Upper lobe of right lung (tissue), 1 donor: ENCODE data around the gene SWT1. TPM values are rescaled to one million over a fixed set of nuclear protein-coding genes. Genes with fewer than 3 reads are reported as not detected.
A peak's percentile ranks its signal among the peaks of the same experiment; 100 is the strongest.
"Not testable (repeated sequence)": the region's sequence is repeated elsewhere in the genome, so short reads cannot be mapped to it uniquely, and the experiment has no call there.

ENCODE experiments used
- ATAC-seq: fragments of 200-7000 bp; cut with Tn5 transposase; one replicate; pipeline ENCODE4 v1.9.1; 2020; ENCODE audit warnings: mild to moderate bottlenecking, moderate library complexity
- DNase-seq: peaks from one replicate; pipeline ENCODE4 v3.0.0-alpha.2; 2020
- H3K27ac ChIP-seq: fragments of 200-600 bp; one replicate; pipeline ENCODE4 v1.8.0; 2022
- H3K27me3 ChIP-seq: fragments of 200-600 bp; one replicate; pipeline ENCODE4 v1.8.0; 2022; ENCODE audit warnings: mild to moderate bottlenecking
- H3K36me3 ChIP-seq: fragments of 200-600 bp; one replicate; pipeline ENCODE4 v1.8.0; 2022
- H3K4me1 ChIP-seq: fragments of 200-600 bp; one replicate; pipeline ENCODE4 v1.8.0; 2022
- H3K4me3 ChIP-seq: fragments of 200-600 bp; one replicate; pipeline ENCODE4 v1.8.0; 2022; ENCODE audit warnings: mild to moderate bottlenecking
- H3K9me3 ChIP-seq: fragments of 200-600 bp; one replicate; pipeline ENCODE4 v1.8.0; 2022
- intact Hi-C: fragments of 100-400 bp; cut with DNase I; formaldehyde crosslinking; loops from one replicate; pipeline ENCODE4 v1.11.0; 2022
- total RNA-seq: library from RNA; stranded (reverse); fragmentation: NEBNext Ultra II Directional; extraction: Animal tissue kit (Norgen Biotek cat#: 25700); gene quantifications from one replicate; pipeline ENCODE4 v1.2.1, GENCODE V29; 2021
- TF ChIP-seq, protein P1 (sequence below): fragments of 200-600 bp; IDR thresholded peaks from one replicate; pipeline ENCODE4 v1.8.0; 2022; ENCODE audit warnings: antibody characterized with exemption
- donor health status: DM: no; HTN: yes; CAD: no; lungs with severe emphysema.

Gene SWT1
- total RNA-seq, 1 donor from 2014 or later = 7.2 TPM

DNA sequence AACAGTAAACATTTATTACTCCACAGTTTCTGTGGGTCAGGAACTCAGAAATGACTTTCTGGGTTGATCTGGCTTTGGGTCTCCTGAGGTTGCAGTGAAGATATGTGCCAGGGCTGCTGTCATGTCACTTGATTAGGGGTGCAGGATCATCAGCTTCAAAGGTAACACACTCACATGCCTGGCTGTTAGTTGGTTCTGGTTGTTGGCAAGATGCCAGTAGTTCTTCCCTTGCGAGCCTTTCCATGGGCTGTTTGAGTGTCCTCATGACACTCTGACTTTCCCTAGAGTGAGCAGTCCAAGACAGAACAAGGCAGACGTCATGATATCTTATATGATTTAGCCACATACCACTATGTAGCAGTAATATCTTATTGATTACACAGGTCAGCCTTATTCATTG, 1.8 kb downstream of the SWT1 start:
- no peaks in the 10 kb centered on the region for H3K9me3 ChIP-seq
- H3K27ac ChIP-seq = no peak overlapping the region
- DNase-seq = no peak
- no peak overlapping the region for H3K4me3 ChIP-seq
- TF ChIP-seq, protein P1, sequence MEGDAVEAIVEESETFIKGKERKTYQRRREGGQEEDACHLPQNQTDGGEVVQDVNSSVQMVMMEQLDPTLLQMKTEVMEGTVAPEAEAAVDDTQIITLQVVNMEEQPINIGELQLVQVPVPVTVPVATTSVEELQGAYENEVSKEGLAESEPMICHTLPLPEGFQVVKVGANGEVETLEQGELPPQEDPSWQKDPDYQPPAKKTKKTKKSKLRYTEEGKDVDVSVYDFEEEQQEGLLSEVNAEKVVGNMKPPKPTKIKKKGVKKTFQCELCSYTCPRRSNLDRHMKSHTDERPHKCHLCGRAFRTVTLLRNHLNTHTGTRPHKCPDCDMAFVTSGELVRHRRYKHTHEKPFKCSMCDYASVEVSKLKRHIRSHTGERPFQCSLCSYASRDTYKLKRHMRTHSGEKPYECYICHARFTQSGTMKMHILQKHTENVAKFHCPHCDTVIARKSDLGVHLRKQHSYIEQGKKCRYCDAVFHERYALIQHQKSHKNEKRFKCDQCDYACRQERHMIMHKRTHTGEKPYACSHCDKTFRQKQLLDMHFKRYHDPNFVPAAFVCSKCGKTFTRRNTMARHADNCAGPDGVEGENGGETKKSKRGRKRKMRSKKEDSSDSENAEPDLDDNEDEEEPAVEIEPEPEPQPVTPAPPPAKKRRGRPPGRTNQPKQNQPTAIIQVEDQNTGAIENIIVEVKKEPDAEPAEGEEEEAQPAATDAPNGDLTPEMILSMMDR = no peak
- no peaks in the 10 kb centered on the region for H3K27me3 ChIP-seq
- no peak for ATAC-seq
- intact Hi-C loops = no loop called here
- H3K4me1 ChIP-seq = peaks cover 18% of the 10 kb centered on the region
- H3K36me3 ChIP-seq = peaks cover 8% of the 10 kb centered on the region

DNA sequence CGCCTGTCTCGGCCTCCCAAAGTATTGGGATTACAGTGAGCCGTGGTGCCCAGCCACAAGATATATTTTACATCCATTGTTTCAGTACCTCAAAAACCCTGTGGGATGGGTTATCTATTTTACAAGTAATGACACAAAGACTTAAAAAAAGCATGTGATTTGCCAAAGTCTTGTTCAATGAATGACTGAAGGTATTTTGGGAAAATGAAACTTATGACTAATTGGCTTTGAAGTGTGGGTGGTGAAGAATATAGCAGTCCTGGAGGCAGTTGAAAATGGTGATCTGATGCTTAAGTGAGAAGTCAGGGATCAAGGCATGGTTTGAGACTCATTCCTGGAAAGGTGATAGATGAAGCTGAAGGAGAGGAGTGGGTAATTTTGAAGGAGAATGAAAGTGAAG, 3.0 kb downstream of the SWT1 start:
- ATAC-seq = no peak
- no peaks in the 10 kb centered on the region for H3K27me3 ChIP-seq
- intact Hi-C loops = no loop called here

DNA sequence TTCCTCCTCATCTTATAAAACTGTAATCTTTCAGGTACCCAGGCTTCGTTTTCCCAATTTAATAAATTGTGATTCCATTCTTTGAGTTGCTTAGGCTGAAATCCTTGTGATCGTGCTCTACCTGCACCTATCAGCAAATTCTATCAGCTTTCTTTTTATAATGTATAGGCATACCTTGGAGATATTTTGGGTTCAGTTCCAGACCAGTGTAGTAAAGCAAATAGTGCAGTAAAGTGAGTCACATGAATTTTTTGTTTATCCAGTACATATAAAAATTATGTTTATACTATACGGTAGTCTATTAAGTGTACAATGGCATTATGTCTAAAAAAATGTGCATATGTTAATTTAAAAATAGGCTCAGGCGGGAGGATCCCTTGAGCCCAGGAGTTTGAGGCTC, 5.5 kb downstream of the SWT1 start:
- Histone ChIP-seq H3K4me1 (no peaks in the 10 kb centered on the region), H3K27me3 (no peaks in the 10 kb centered on the region), H3K9me3 (no peaks in the 10 kb centered on the region), H3K27ac (no peak overlapping the region), H3K4me3 (no peak overlapping the region), H3K36me3 (peaks cover 34% of the 10 kb centered on the region)
- no peak for ATAC-seq
- DNase-seq = no peak
- intact Hi-C loops = no loop called here
- TF ChIP-seq, protein P1 = no peak

More for the DNA sequence above, 3.0 kb downstream of the SWT1 start:
- no peak for DNase-seq
- Histone ChIP-seq H3K27ac (no peak overlapping the region), H3K4me1 (peaks cover 9% of the 10 kb centered on the region), H3K36me3 (peaks cover 19% of the 10 kb centered on the region), H3K4me3 (no peak overlapping the region), H3K9me3 (no peaks in the 10 kb centered on the region)
- TF ChIP-seq, protein P1 = no peak

DNA sequence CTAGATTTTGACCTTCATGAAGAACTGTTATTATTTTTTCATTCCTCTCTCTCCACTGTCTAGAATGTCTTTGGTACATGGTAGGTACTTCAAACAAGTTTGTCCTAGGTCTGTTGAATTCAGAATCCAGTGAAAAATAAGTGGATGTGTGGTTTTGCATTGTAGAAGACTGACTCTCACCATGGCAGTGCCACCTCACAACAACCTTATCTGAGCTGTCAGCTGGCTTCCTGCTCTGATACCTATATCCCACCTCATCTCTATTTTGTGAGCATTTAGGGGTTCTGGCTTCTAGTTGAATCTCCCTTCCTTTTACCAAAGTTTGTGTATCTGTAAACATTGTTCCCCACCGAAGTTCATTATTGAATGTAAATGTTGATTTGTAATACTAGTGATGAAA, 9.1 kb downstream of the SWT1 start:
- H3K4me1 ChIP-seq = no peaks in the 10 kb centered on the region
- H3K27me3 ChIP-seq = no peaks in the 10 kb centered on the region
- no peaks in the 10 kb centered on the region for H3K9me3 ChIP-seq
- peaks cover 48% of the 10 kb centered on the region for H3K36me3 ChIP-seq
- H3K27ac ChIP-seq = no peak overlapping the region
- TF ChIP-seq, protein P1 = no peak
- ATAC-seq = no peak
- H3K4me3 ChIP-seq = no peak overlapping the region
- intact Hi-C loops = no loop called here
- no peak for DNase-seq

DNA sequence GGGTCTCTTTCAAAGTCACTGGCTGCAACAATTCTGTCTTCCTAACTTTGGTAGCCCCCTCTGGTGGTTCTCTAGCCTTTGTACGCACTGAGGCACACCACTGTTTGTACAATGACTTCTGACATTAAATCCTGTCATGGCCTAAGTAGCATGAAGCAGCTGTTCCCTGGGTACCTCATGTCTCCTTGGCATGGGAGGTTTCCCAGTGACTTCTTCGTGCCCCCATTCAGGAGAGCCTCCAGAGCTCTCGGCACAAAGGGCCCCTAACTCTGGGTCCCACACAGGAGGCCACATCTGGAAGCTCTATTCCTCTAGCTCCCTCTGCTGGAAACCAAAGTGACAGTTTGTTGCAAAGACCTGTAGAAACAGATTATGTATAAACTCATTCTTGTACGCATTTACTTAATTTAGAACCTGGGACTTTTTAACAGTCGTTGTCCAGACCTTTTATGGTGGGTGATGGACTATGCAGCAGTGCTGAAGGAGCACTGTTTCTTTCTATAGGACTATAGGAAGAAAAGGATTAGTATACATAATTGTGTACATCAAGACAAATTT, 13.4 kb downstream of the SWT1 start:
- DNase-seq (no peak), ATAC-seq (peak; percentile 76)
- Histone ChIP-seq H3K36me3 (peaks cover 33% of the 10 kb centered on the region), H3K4me1 (no peaks in the 10 kb centered on the region), H3K9me3 (no peaks in the 10 kb centered on the region), H3K27me3 (no peaks in the 10 kb centered on the region), H3K27ac (no peak overlapping the region), H3K4me3 (no peak overlapping the region)
- intact Hi-C loops = no loop called here
- TF ChIP-seq, protein P1 = peak; percentile 63

DNA sequence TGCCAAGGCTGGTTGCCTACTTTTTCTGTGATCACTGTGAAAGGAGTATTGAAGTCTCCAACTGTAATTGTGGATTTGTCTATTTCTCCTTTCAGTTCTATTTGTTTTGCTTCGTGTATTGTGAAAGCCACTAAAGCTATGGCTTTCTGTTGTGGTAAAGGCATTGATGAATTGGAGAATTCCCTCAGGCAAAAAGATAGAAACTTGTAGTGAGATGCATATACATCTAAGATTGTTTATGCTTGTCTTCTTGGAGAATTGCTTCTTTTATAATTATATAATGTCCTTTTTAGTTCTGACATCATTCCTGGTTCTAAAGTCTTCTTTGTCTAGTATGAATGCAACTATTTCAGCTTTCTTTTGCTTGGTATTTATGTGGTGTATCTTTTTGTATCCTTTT, 36.8 kb downstream of the SWT1 start:
- TF ChIP-seq, protein P1 = no peak
- Histone ChIP-seq H3K4me1 (no peaks in the 10 kb centered on the region), H3K9me3 (no peaks in the 10 kb centered on the region), H3K36me3 (peaks cover 8% of the 10 kb centered on the region), H3K27me3 (no peaks in the 10 kb centered on the region), H3K27ac (no peak overlapping the region), H3K4me3 (no peak overlapping the region)
- intact Hi-C loops = no loop called here
- ATAC-seq (no peak), DNase-seq (no peak)

DNA sequence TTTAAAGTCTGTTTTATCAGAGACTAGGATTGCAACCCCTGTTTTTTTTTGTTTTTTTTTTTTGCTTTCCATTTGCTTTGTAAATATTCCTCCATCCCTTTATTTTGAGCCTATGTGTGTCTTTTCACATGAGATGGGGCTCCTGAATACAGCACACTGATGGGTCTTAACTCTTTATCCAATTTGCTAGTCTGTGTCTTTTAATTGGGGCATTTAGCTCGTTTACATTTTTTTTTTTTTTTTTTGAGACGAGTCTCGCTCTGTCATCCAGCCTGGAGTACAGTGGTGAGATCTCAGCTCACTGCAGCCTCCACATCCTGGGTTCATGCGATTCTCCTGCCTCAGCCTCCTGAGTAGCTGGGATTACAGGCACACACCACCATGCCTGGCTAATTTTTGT, 41.7 kb downstream of the SWT1 start:
- H3K27ac ChIP-seq, H3K4me3 ChIP-seq, H3K27me3 ChIP-seq, DNase-seq, ATAC-seq, intact Hi-C loops, H3K4me1 ChIP-seq, H3K9me3 ChIP-seq, H3K36me3 ChIP-seq: not testable (repeated sequence)
